GM18861 (cell line): ENCODE measurements around the gene HMCN2.

Source experiments
- ATAC-seq: cut with Tn5 transposase; IDR thresholded peaks from one replicate; pipeline ENCODE4 v1.9.1; 2021; ENCODE audit not compliant: unreplicated experiment

HMCN2 gene

DNA sequence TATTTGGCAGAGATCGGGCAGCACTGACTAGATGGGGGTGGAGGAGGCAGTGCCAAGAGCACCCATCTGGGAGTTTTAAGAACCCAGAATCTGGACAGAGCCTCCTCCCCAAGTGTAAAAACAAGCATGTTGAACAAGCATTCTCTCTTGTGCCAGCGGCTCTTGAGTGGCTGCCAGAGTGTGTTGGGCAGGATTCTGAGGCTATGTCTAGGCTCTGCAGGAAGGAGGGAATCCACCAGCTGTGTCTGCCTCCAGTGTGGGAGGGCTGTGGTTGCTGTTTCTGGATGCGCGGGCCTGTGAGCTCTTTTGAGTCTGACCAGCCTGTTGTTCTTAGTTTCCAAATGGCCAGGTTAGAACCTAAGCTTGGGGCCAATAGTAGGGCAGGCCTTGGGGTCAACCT lies 39.8 kb downstream of the HMCN2 start:
- ATAC-seq = no peak

DNA sequence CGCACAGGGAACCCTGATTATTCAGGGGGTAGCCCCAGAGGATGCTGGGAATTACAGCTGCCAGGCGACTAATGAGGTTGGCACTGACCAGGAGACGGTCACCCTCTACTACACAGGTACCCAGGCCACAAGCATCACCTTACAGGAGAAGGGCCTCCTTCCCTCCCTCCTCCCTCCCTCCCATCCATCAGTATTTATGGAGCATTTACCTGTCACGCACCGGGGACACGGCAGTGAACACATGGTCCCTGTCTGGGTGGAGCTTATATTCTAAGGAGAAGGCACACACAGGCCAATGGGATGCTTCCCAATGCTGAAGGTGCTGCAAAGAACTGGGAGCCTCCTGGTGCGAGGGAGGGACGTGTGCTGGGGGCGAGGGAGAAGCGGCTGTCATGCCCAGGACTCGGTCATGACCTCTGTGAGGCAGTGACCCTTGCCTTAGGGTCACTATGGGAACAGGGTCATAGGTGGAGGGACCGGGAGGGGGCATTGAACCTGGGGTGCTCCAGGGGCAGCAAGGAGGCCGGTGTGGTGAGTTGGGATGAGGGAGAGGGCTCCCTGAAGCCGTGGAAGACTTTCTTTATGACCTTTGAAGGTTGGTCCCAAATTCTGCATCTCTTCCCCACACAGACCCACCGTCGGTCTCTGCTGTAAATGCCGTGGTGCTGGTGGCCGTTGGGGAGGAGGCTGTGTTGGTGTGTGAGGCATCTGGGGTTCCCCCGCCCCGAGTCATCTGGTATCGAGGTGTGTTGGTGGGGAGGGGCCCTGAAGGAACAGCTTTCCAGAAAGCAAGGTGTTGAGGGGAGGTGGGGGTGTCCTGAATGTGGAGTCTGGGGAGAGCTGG lies 41.5 kb downstream of the HMCN2 start:
- no peak for ATAC-seq

GRCh38 chr9:130307667-130307943 lies 42.0 kb downstream of the HMCN2 start:
- no peak for ATAC-seq

GRCh38 chr9:130308081-130308571 lies 42.6 kb downstream of the HMCN2 start:
- ATAC-seq = no peak

- ATAC-seq = no peak
Measured at GRCh38 chr9:130309689-130310455, 44.3 kb downstream of the HMCN2 start.

DNA sequence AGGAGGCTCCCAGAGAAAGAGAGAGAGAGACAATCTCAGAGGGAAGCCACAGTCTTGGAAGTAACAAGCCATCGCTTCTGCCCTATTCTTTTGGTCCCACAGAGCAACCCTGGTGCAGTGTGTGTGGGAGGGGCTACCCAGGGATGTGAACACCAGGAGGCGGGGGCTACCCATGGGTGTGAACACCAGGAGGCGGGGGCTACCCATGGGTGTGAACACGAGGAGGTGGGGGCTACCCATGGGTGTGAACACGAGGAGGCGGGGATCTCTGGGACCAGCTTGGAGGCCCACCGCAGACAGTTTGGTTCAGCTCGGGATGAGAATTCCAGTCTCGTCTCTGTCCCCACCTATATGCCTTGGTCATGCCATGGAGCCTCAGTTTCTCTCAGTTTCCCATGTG lies 44.9 kb downstream of the HMCN2 start:
- ATAC-seq = no peak

- no peak for ATAC-seq
Measured at GRCh38 chr9:130311003-130311402, 45.4 kb downstream of the HMCN2 start.

DNA sequence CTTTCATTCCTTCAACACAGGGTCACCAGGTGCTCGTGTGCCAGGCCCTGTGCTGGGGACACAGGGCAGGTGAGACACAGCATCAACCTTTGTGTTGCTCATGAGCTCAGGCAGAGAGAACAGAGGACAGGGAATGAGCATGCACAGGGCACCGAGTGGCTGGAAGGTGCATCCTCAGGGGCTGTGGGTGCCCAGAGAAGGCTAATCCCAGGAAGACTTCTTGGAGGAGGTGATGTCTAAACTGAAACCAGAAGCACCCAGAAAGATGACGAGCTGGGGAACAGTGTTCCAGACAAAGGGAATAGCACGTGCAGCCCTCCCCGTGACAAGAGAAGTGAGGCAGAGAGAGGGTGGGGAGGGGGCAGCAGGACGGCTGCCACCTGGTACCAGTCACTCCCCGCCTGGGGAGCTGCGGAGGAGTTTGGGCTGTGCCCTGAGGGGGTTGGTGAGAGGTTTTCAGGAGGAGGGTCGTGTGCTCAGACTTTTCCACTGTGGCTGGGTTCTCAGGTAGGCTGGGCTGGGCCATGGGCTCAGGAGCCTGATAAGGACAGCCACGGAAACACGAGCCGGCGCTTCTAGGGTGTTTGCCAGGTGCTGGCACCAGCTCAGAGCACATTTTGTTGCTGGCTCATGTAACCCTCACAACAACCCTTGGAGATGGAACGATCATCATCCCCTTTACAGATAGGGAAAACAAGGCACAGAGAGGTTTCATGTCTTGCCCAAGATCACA lies 46.0 kb downstream of the HMCN2 start:
- ATAC-seq = no peak

- no peak for ATAC-seq
Measured at GRCh38 chr9:130313103-130313858, 47.7 kb downstream of the HMCN2 start.

- ATAC-seq = no peak
Measured at GRCh38 chr9:130315446-130316226, 50.1 kb downstream of the HMCN2 start.

GRCh38 chr9:130316430-130316829 lies 50.9 kb downstream of the HMCN2 start:
- no peak for ATAC-seq

- ATAC-seq = no peak
Measured at GRCh38 chr9:130319300-130319699, 53.7 kb downstream of the HMCN2 start.

- ATAC-seq = no peak
Measured at GRCh38 chr9:130319944-130320712, 54.6 kb downstream of the HMCN2 start.

- no peak for ATAC-seq
Measured at GRCh38 chr9:130320723-130321481, 55.3 kb downstream of the HMCN2 start.

- no peak for ATAC-seq
Measured at GRCh38 chr9:130321539-130321938, 56.0 kb downstream of the HMCN2 start.

DNA sequence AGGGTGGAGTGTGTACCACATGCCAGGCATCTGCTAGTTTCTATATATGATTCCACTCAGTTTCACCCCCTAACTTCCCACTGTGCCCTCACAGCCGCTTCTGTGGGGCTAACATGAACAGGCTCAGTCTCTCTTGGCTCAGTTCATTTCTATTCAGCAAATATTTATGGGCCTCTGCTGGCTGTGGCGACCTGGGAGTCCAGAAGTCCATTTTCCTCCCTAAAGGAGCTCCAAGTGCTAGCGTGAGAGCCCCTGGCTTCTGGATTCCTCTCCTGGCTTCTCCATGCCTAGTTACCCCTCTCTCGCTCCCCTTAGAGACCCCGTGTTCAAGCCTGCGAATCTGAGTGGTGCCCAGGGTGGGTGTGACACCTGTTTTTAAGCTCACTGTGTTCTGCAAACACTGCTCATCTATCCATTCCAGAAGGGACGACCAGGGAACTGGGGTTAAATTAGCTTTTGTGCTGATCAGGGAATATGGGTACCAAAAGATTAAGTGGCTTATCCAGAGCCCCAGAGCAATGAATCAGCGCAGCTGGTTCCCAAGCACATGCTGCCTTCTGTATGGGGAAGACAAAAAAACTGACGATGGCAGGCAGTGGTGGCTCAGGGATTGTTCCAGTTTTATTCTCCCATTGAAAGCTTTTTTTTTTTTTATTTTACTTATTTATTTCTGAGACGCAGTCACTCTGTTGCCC lies 57.6 kb downstream of the HMCN2 start:
- no peak for ATAC-seq

- no peak for ATAC-seq
Measured at GRCh38 chr9:130325921-130326320, 60.4 kb downstream of the HMCN2 start.
